ENCODE data around the gene STBD1.

- TF ChIP-seq CTCF (IDR thresholded peaks at IDR 0.05; ENCODE audit: poor library complexity), result no peak
- TF ChIP-seq EZH2phosphoT487 (IDR thresholded peaks at IDR 0.05; ENCODE audit: low read depth, severe bottlenecking, unreplicated experiment), result no peak
- TF ChIP-seq EZH2 (IDR thresholded peaks at IDR 0.05; ENCODE audit: borderline replicate concordance), result no peak
These were observed 6.5 kb upstream of the STBD1 start for GRCh38 chr4:76300012-76300411.
